ENCODE measurements around the gene SDK1.

Gene SDK1

GRCh38 chr7:4204513-4205165 is 903.6 kb downstream of the SDK1 start:
- H3K4me3 ChIP-seq (ENCODE audit: low read depth, low read length) = no peak overlapping the region
- TF ChIP-seq, protein P1, sequence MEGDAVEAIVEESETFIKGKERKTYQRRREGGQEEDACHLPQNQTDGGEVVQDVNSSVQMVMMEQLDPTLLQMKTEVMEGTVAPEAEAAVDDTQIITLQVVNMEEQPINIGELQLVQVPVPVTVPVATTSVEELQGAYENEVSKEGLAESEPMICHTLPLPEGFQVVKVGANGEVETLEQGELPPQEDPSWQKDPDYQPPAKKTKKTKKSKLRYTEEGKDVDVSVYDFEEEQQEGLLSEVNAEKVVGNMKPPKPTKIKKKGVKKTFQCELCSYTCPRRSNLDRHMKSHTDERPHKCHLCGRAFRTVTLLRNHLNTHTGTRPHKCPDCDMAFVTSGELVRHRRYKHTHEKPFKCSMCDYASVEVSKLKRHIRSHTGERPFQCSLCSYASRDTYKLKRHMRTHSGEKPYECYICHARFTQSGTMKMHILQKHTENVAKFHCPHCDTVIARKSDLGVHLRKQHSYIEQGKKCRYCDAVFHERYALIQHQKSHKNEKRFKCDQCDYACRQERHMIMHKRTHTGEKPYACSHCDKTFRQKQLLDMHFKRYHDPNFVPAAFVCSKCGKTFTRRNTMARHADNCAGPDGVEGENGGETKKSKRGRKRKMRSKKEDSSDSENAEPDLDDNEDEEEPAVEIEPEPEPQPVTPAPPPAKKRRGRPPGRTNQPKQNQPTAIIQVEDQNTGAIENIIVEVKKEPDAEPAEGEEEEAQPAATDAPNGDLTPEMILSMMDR (IDR thresholded peaks at IDR 0.05; ENCODE audit: low read depth, low read length, missing control alignments) = no peak
- in situ Hi-C loops (cut with HindIII; ENCODE audit: low sequenced_read_pairs) = no loop called here
- DNase-seq (ENCODE audit: low read depth) = no peak

DNA sequence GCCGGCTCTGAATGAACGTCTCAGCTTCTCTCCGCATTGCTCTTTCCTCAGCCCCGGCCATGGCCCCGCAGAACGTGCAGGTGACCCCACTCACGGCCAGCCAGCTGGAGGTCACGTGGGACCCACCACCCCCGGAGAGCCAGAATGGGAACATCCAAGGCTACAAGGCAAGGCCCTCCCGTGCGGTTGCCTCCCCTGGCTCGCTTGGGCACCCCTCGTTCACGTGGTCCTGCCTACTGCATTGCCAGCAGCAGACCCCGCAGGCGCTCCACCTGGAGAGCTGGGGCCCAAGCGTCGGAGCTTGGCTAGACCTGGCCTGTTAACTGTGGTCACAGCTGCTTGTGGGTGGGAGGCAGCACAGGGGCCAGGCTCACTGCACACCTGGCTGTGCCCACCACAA is 904.8 kb downstream of the SDK1 start:
- in situ Hi-C loops (cut with HindIII; ENCODE audit: low sequenced_read_pairs) = no loop called here
- H3K4me3 ChIP-seq (ENCODE audit: low read depth, low read length) = no peak overlapping the region
- TF ChIP-seq, protein P1 (IDR thresholded peaks at IDR 0.05; ENCODE audit: low read depth, low read length, missing control alignments) = no peak
- no peak for DNase-seq (ENCODE audit: low read depth)

DNA sequence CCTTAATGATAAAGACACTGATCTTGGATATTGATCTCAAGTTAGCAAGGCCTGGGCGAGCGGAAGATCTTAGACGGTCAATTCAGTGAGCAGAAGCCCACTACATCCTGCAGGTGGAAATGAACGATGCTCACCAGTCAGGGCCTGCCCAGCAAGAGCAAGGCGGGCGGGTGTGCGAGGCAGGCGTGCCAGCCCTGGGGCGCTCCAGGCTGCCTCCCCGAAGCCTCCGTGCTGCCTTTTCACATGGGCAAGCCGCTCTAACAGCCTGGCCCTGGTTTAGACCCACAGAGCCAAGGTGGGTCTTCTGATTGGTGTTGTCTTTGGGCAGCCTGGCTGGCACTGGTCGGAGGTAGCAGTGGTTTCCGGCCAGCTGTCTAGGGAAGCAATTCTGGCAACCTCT is 906.0 kb downstream of the SDK1 start:
- in situ Hi-C loops (cut with HindIII; ENCODE audit: low sequenced_read_pairs) = no loop called here
- TF ChIP-seq, protein P1 (IDR thresholded peaks at IDR 0.05; ENCODE audit: low read depth, low read length, missing control alignments) = no peak
- no peak overlapping the region for H3K4me3 ChIP-seq (ENCODE audit: low read depth, low read length)
- no peak for DNase-seq (ENCODE audit: low read depth)

- TF ChIP-seq, protein P1 (IDR thresholded peaks at IDR 0.05; ENCODE audit: low read depth, low read length, missing control alignments) = no peak
These were observed 907.0 kb downstream of the SDK1 start for GRCh38 chr7:4208086-4208485.

GRCh38 chr7:4208586-4208985 is 907.5 kb downstream of the SDK1 start:
- in situ Hi-C loops (cut with HindIII; ENCODE audit: low sequenced_read_pairs) = no loop called here
- TF ChIP-seq, protein P1 (IDR thresholded peaks at IDR 0.05; ENCODE audit: low read depth, low read length, missing control alignments) = no peak
- no peak for DNase-seq (ENCODE audit: low read depth)
- no peak overlapping the region for H3K4me3 ChIP-seq (ENCODE audit: low read depth, low read length)

More at GRCh38 chr7:4208086-4208485, 907.0 kb downstream of the SDK1 start:
- in situ Hi-C loops (cut with HindIII; ENCODE audit: low sequenced_read_pairs) = no loop called here
- DNase-seq (ENCODE audit: low read depth) = no peak
- H3K4me3 ChIP-seq (ENCODE audit: low read depth, low read length) = no peak overlapping the region

DNA sequence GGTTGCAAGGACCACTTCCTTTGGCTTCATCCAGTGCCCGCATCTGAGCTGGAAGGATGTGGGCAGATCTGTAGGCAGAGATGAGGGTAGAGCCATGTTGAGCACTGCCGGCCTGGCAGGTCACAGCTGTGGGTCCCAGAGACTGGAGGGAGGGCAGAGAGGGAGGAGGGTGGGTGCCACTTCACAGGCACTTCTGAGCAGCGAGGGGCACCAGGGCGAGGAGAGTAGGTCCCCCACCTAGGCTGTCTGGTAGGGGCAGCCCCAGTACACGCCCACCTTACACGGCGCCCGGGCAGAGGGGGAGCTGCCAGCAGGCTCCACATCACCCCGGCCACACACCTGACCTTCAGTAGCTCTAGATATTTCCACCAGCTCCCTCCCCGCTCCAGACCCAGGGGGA is 908.1 kb downstream of the SDK1 start:
- no peak overlapping the region for H3K4me3 ChIP-seq (ENCODE audit: low read depth, low read length)
- in situ Hi-C loops (cut with HindIII; ENCODE audit: low sequenced_read_pairs) = no loop called here
- DNase-seq (ENCODE audit: low read depth) = no peak
- TF ChIP-seq, protein P1 (IDR thresholded peaks at IDR 0.05; ENCODE audit: low read depth, low read length, missing control alignments) = no peak

Data from astrocyte of the cerebellum (primary cell).